HEK293 (cell line): ENCODE data around the gene DRC7.

Experiments
- CTCF ChIA-PET: fragments of 350-600 bp; formaldehyde crosslinking; extraction: SDS; loops from one replicate; lab custom pipeline; 2021; ENCODE audit warnings: antibody characterized with exemption; lab: Yijun Ruan, JAX
- POLR2A ChIA-PET: fragments of 300-600 bp; formaldehyde crosslinking; extraction: SDS; loops from one replicate; lab custom pipeline; 2020; ENCODE audit warnings: antibody characterized with exemption, inconsistent platforms; lab: Yijun Ruan, JAX
- H3K27ac ChIP-seq: fragments of 200-500 bp; sonication (Bioruptor generic); 2 replicates; pipeline ENCODE4 v1.5.1; 2014; ENCODE audit warnings: low read depth, low read length, control low read depth, inconsistent platforms; ENCODE audit errors: extremely low read depth
- H3K36me3 ChIP-seq, 2 experiments: fragments of 200-500 bp in 1 of 2; sonication (Bioruptor generic) in 1 of 2; 1 replicate in 1 of 2; 2 replicates in 1 of 2; pipeline ENCODE4 v1.5.1; 2014 to 2017; ENCODE audit warnings: inconsistent platforms in 2 of 2, low read length in 2 of 2; ENCODE audit not compliant: control insufficient read depth in 2 of 2, insufficient read depth in 1 of 2
- H3K4me1 ChIP-seq: fragments of 200-500 bp; sonication (Bioruptor generic); 2 replicates; pipeline ENCODE4 v1.5.1; 2014; ENCODE audit warnings: mild to moderate bottlenecking, low read length, inconsistent platforms; ENCODE audit not compliant: control insufficient read depth, insufficient read depth
- H3K4me3 ChIP-seq: 2 replicates; pipeline ENCODE4 v1.5.1; 2011; ENCODE audit warnings: low read depth, mild to moderate bottlenecking, control low read depth, low read length, moderate library complexity
- H3K9me3 ChIP-seq: fragments of 200-500 bp; sonication (Bioruptor generic); 2 replicates; pipeline ENCODE4 v1.5.1; 2014; ENCODE audit warnings: low read depth, low read length, inconsistent platforms; ENCODE audit not compliant: control insufficient read depth, insufficient read depth
- ELK4 ChIP-seq: IDR thresholded peaks from 2 replicates; pipeline ENCODE4 v1.6.1; 2011; ENCODE audit warnings: mild to moderate bottlenecking, low read depth, low read length, borderline replicate concordance
- HIC1 ChIP-seq: fragments of 450-650 bp; formaldehyde crosslinking; IDR thresholded peaks from 2 replicates; pipeline ENCODE4 v1.5.1; 2016; ENCODE audit warnings: missing biosample characterization, missing genetic modification characterization
- KLF1 ChIP-seq: fragments of 450-650 bp; formaldehyde crosslinking; IDR thresholded peaks from 2 replicates; pipeline ENCODE4 v1.5.1; 2016; ENCODE audit warnings: missing biosample characterization, missing genetic modification characterization
- PRDM1 ChIP-seq: fragments of 450-650 bp; formaldehyde crosslinking; IDR thresholded peaks from 2 replicates; pipeline ENCODE4; 2016; ENCODE audit warnings: missing biosample characterization, missing genetic modification characterization
- ZBTB17 ChIP-seq: fragments of 450-650 bp; formaldehyde crosslinking; IDR thresholded peaks from 2 replicates; pipeline ENCODE4 v1.5.1; 2016; ENCODE audit warnings: missing biosample characterization, missing genetic modification characterization
- ZBTB21 ChIP-seq: fragments of 450-650 bp; formaldehyde crosslinking; IDR thresholded peaks from 2 replicates; pipeline ENCODE4 v1.5.1; 2017; ENCODE audit warnings: missing biosample characterization, missing genetic modification characterization
- ZBTB6 ChIP-seq: fragments of 450-650 bp; formaldehyde crosslinking; IDR thresholded peaks from 2 replicates; pipeline ENCODE4 v1.5.1; 2017; ENCODE audit warnings: missing biosample characterization, missing genetic modification characterization
- ZNF174 ChIP-seq: fragments of 450-650 bp; formaldehyde crosslinking; IDR thresholded peaks from 2 replicates; pipeline ENCODE4 v1.5.0; 2017; ENCODE audit warnings: missing biosample characterization, mild to moderate bottlenecking, missing genetic modification characterization
- ZNF223 ChIP-seq: fragments of 450-650 bp; formaldehyde crosslinking; IDR thresholded peaks from 2 replicates; pipeline ENCODE4 v1.5.1; 2016; ENCODE audit warnings: missing biosample characterization, missing genetic modification characterization
- ZNF266 ChIP-seq: fragments of 450-650 bp; formaldehyde crosslinking; IDR thresholded peaks from 2 replicates; pipeline ENCODE4 v1.5.1; 2016; ENCODE audit warnings: missing biosample characterization, missing genetic modification characterization, low read depth
- ZNF335 ChIP-seq: fragments of 450-650 bp; formaldehyde crosslinking; conservative IDR thresholded peaks from 2 replicates; pipeline ENCODE4 v1.5.1; 2016; ENCODE audit warnings: missing biosample characterization, missing genetic modification characterization
- ZNF404 ChIP-seq: fragments of 450-650 bp; formaldehyde crosslinking; IDR thresholded peaks from 2 replicates; pipeline ENCODE4 v1.5.1; 2017; ENCODE audit warnings: missing biosample characterization, missing genetic modification characterization
- ZNF416 ChIP-seq: fragments of 450-650 bp; formaldehyde crosslinking; IDR thresholded peaks from 2 replicates; pipeline ENCODE4 v1.5.1; 2016; ENCODE audit warnings: missing biosample characterization, missing genetic modification characterization
- ZNF426 ChIP-seq: fragments of 450-650 bp; formaldehyde crosslinking; IDR thresholded peaks from 2 replicates; pipeline ENCODE4 v1.5.1; 2017; ENCODE audit warnings: missing biosample characterization, missing genetic modification characterization, mild to moderate bottlenecking, inconsistent platforms, moderate library complexity
- ZNF449 ChIP-seq: fragments of 450-650 bp; formaldehyde crosslinking; IDR thresholded peaks from 2 replicates; pipeline ENCODE4 v1.5.1; 2017; ENCODE audit warnings: missing biosample characterization, mild to moderate bottlenecking, missing genetic modification characterization, moderate library complexity
- ZNF514 ChIP-seq: fragments of 450-650 bp; formaldehyde crosslinking; IDR thresholded peaks from 2 replicates; pipeline ENCODE4 v1.5.1; 2016; ENCODE audit warnings: missing biosample characterization, missing genetic modification characterization
- ZNF529 ChIP-seq: fragments of 450-650 bp; formaldehyde crosslinking; IDR thresholded peaks from 2 replicates; pipeline ENCODE4 v1.5.1; 2017; ENCODE audit warnings: missing genetic modification characterization, missing biosample characterization; ENCODE audit not compliant: insufficient replicate concordance
- TF ChIP-seq, protein P1 (sequence below): fragments of 450-650 bp; formaldehyde crosslinking; IDR thresholded peaks from 2 replicates; pipeline ENCODE4 v1.5.1; 2016; ENCODE audit warnings: missing biosample characterization, missing genetic modification characterization
- TF ChIP-seq, protein P2 (sequence below): fragments of 450-650 bp; formaldehyde crosslinking; IDR thresholded peaks from 2 replicates; pipeline ENCODE4 v1.5.1; 2016; ENCODE audit warnings: missing biosample characterization, missing genetic modification characterization
- TF ChIP-seq, protein P3 (sequence below): fragments of 450-650 bp; formaldehyde crosslinking; optimal IDR thresholded peaks from 2 replicates; pipeline ENCODE3; 2016; ENCODE audit warnings: missing biosample characterization, mild to moderate bottlenecking, missing genetic modification characterization

DRC7 gene

DNA sequence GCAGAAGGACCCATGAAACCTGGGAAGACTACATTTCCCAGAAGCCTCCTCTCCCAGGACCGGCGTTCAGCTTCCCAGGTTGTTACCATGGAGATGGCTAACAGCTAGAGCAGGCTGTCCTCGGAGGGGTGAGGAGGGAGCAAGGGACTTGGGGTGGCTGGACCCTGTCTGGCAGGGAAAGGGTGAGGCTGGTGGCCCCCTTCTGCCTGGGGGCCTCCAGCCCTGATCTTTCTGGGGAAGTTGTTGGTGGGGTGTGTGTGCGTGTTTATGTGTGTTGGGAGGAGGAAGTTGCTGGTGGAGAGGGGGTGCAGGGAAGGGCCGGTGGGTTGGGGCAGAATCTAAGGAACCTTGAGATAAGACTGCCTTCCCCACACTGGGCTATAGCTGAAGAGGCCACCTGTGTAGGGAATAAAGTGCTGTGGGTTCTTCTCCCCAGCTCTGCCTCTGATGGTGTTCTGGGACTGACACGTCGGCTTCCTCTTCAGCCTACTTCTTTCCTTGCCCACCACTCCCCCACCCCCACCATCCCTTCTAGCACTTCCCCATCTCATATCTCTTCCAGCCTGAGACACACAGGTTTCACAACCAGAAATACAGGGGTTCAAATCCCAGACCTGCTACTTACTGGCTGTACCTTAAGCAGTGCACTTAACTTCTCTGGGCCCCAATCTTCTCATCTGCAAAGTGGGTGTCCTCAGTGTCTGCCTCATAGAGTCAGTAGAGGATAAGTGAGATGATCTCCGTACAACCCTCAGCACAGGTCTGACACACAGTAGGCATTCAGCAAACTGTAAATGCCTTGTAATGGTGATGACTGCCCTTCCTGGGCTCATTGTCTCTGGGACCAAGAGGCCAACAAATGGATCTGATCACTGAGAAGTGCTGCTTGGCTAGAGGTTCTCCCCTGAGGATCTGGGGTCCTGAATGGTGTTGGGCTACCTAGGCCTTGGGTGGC is at the start of gene DRC7 (continued):
- TF ChIP-seq HIC1 (tag by site-specific recombination) = no peak
- no peak for TF ChIP-seq PRDM1
- TF ChIP-seq, protein P1, sequence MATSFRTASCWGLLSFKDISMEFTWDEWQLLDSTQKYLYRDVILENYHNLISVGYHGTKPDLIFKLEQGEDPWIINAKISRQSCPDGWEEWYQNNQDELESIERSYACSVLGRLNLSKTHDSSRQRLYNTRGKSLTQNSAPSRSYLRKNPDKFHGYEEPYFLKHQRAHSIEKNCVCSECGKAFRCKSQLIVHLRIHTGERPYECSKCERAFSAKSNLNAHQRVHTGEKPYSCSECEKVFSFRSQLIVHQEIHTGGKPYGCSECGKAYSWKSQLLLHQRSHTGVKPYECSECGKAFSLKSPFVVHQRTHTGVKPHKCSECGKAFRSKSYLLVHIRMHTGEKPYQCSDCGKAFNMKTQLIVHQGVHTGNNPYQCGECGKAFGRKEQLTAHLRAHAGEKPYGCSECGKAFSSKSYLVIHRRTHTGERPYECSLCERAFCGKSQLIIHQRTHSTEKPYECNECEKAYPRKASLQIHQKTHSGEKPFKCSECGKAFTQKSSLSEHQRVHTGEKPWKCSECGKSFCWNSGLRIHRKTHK (tag by site-specific recombination) = no peak
- no peak for TF ChIP-seq ZNF529
- peak; percentile 93 for TF ChIP-seq ZNF335 (tag by site-specific recombination)
- peak; percentile 45; the same call in 1 of the 2 replicates for TF ChIP-seq ZNF223
- TF ChIP-seq ZBTB21 = no peak
- TF ChIP-seq, protein P2, sequence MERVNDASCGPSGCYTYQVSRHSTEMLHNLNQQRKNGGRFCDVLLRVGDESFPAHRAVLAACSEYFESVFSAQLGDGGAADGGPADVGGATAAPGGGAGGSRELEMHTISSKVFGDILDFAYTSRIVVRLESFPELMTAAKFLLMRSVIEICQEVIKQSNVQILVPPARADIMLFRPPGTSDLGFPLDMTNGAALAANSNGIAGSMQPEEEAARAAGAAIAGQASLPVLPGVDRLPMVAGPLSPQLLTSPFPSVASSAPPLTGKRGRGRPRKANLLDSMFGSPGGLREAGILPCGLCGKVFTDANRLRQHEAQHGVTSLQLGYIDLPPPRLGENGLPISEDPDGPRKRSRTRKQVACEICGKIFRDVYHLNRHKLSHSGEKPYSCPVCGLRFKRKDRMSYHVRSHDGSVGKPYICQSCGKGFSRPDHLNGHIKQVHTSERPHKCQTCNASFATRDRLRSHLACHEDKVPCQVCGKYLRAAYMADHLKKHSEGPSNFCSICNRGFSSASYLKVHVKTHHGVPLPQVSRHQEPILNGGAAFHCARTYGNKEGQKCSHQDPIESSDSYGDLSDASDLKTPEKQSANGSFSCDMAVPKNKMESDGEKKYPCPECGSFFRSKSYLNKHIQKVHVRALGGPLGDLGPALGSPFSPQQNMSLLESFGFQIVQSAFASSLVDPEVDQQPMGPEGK (tag by site-specific recombination) = peak; percentile 46
- no peak; the same call in 1 of the 2 replicates for TF ChIP-seq ZBTB17 (tag by site-specific recombination)
- no peak for TF ChIP-seq ZBTB6 (tag by site-specific recombination)

GRCh38 chr16:57645169-57645568 is 49.4 kb upstream of the DRC7 start:
- TF ChIP-seq KLF1 (tag by site-specific recombination) = no peak
- no peak for TF ChIP-seq ZNF416 (tag by site-specific recombination)
- no peak for TF ChIP-seq ZNF449
- no peak for TF ChIP-seq ZNF174 (tag by site-specific recombination)
- no peak for TF ChIP-seq ZNF266
- no peak for TF ChIP-seq PRDM1
- no peak for TF ChIP-seq ZNF426 (tag by site-specific recombination)
- no peak for TF ChIP-seq ELK4
- TF ChIP-seq, protein P3, sequence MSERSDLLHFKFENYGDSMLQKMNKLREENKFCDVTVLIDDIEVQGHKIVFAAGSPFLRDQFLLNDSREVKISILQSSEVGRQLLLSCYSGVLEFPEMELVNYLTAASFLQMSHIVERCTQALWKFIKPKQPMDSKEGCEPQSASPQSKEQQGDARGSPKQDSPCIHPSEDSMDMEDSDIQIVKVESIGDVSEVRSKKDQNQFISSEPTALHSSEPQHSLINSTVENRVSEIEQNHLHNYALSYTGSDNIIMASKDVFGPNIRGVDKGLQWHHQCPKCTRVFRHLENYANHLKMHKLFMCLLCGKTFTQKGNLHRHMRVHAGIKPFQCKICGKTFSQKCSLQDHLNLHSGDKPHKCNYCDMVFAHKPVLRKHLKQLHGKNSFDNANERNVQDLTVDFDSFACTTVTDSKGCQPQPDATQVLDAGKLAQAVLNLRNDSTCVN (tag by site-specific recombination) = no peak
- TF ChIP-seq ZNF514 (tag by site-specific recombination) = no peak
- no peak for TF ChIP-seq ZNF404 (tag by site-specific recombination)
- ChIA-PET POLR2A (no interaction called here), CTCF (interaction anchor here (0.6 to 5.9 kb wide), 2 partner anchors 45 to 369 kb away, joined by 3 to 59 read pairs; no protein-coding TSS in a partner anchor)

More at GRCh38 chr16:57645169-57645568, 49.4 kb upstream of the DRC7 start:
- H3K9me3 ChIP-seq = no peaks in the 10 kb centered on the region
- no peaks in the 10 kb centered on the region for H3K4me1 ChIP-seq
- H3K36me3 ChIP-seq = no peaks in the 10 kb centered on the region
- H3K27ac ChIP-seq = no peak overlapping the region
- H3K4me3 ChIP-seq = no peak overlapping the region
